NCI-H446 treated with DMSO at 0.1 percent for 48 hours (cell line): ENCODE measurements around the gene COL28A1.
"Not testable (repeated sequence)": the region's sequence is repeated elsewhere in the genome, so short reads cannot be mapped to it uniquely, and the experiment has no call there.

ENCODE experiments used
- DNase-seq: peaks from one replicate; lab custom pipeline; 2025; lab: John Stamatoyannopoulos, UW

COL28A1 gene

GRCh38 chr7:7416031-7416858, 119.4 kb downstream of the COL28A1 start:
- DNase-seq = no peak

- no peak for DNase-seq
These were observed 120.7 kb downstream of the COL28A1 start for GRCh38 chr7:7414791-7415603.

GRCh38 chr7:7408001-7408770, 127.5 kb downstream of the COL28A1 start:
- no peak for DNase-seq

- no peak for DNase-seq
These were observed 130.2 kb downstream of the COL28A1 start for GRCh38 chr7:7405461-7405860.

DNA sequence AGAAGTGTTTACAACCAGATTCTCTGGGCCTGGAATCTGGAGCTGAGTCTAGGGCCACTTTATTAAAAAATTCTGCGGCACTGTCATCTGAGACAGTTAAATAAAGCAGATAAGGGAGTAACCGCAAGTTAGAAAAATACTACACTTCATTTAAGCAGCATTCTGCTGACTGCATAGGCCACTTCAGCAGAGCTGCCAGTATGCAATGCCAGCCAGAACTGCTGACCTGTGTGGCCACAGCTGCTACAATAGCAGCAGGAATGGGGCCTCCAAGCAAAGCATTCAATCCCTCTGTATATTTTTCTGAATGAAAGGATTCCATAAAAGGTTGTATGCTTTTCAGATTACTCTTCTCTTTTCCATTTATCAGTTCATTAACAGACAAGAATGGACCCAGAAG, 136.0 kb downstream of the COL28A1 start:
- DNase-seq = no peak

DNA sequence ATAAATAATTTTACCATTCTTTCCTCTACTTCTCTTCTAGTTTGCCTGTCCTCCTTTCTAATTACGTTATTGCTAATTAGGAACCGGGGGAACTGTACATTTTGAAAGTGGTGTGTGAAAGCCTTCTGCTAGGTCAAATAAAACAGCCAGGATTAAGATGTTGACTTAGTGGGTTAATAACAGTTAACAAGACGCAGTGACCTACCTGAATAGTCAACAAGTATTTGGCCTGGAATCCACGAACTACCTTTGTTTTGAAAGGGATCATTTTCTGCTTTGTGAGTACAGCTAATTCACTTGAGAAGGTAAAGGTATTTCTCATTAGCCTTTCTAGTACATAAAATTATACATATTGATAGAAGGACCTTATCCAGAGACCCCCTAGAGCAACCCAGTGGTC, 139.9 kb downstream of the COL28A1 start:
- no peak for DNase-seq

DNA sequence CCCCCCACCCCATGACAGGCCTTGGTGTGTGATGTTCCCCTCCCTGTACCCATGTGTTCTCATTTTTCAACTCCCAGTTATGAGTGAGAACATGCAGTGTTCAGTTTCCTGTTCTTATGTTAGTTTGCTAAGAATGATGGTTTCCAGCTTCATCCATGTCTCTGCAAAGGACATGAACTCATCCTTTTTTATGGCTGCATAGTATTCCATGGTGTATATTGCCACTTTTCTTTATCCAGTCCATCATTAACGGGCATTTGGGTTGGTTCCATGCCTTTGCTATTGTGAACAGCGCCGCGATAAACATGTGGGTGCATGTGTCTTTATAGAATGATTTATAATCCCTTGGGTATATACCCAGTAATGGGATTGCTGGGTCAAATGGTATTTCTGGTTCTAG, 147.5 kb downstream of the COL28A1 start:
- DNase-seq = not testable (repeated sequence)

DNA sequence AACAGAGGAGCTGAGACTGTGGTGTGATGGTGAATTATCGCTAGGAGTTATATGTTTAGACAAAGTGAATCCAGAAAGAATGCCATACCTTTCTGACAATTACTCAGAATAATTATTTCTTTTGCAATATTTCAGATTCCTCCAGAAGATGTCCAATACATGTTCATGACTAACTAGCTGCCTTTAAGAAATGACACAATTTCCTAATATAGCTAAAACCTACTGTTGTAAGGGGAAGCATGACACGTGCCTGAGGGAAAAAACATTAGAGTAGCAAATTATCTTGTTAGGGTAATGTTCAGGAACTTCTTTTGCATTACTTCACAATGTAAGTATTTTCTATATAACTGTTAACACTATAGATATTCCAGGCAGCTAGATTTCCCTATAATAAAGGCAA, 150.3 kb downstream of the COL28A1 start:
- DNase-seq = no peak

DNA sequence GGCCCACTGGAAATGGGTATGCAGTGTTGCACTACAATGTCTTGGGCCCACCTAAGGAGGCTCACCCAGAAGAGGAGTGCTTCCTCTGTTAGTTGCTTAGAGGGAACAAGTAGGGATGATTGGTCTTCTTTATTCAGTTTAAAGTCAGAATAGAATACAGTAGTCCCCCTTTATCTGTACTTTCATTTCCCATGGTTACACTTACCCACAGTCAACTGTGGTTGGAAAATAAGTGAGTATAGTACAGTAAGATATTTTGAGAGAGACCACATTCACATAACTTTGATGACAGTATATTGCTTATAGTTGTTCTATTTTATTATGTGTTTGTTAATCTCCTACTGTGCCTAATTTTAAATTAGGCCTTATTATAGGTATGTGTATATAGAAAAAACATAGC, 151.4 kb downstream of the COL28A1 start:
- DNase-seq = no peak

- DNase-seq = no peak
These were observed 160.1 kb downstream of the COL28A1 start for GRCh38 chr7:7375538-7375937.

- DNase-seq = no peak
These were observed 165.6 kb downstream of the COL28A1 start for GRCh38 chr7:7370076-7370475.

- DNase-seq = no peak
These were observed 166.5 kb downstream of the COL28A1 start for GRCh38 chr7:7369134-7369533.

DNA sequence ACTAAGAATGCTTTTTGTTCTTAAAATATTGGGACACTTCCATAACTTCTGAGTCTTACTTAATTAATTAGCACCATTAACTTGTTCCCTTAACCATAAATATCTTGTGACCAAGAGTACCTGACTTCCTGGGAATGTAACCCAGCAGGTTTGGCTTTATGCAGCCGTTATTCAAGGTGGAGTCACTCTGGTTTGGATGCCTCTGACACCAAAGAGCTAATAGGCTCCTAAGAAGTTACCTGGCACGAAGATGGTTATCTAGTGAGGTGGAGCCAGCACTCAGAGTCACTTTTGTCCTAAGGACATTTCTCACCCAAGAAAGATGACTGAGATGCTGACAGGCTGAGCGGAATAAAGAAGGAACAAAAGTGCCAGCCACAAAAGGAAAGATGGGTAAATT, 181.0 kb downstream of the COL28A1 start:
- no peak for DNase-seq

- no peak for DNase-seq
These were observed 182.8 kb downstream of the COL28A1 start for GRCh38 chr7:7352845-7353244.

GRCh38 chr7:7351832-7352231, 183.8 kb downstream of the COL28A1 start:
- no peak for DNase-seq

- DNase-seq = no peak
These were observed 184.5 kb downstream of the COL28A1 start for GRCh38 chr7:7351156-7351555.

GRCh38 chr7:7349156-7349555, 186.5 kb downstream of the COL28A1 start:
- no peak for DNase-seq

DNA sequence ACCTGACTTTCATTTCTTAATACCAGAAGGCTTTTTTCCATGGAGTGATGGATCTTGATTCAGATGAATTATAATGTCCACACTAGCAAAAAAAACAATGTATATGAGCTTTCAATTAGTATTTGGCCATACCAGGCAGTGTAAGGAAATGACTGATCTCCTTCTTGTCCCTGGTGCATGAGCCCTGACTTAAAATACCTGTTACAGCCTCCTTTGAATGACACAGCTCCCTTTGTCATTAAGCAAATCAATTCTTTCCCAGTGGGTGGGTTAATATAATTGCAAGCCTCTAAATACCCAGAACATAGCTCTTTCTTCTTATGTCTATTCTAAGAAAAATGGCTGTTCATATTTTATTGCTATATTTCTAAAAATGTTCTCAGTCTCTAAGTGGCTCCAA, 188.6 kb downstream of the COL28A1 start:
- no peak for DNase-seq

DNA sequence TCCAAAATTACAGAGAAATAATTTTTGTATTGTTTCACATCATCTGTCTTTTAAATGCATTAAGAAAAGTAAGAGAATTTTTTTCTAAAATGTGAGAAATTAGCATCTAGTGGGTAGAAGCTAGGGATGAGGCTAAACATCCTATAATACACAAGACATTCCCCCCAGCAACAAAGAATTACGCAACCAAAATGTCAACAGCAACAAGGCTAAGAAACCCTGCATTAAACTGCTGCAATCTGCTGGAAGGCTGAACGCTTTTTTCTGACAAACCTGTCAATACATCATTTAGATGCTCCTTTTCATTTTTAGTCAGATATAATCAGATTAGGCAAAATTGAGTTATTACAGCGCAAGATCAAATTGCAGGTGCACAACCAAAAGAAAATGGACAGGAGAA, 191.1 kb downstream of the COL28A1 start:
- no peak for DNase-seq

DNA sequence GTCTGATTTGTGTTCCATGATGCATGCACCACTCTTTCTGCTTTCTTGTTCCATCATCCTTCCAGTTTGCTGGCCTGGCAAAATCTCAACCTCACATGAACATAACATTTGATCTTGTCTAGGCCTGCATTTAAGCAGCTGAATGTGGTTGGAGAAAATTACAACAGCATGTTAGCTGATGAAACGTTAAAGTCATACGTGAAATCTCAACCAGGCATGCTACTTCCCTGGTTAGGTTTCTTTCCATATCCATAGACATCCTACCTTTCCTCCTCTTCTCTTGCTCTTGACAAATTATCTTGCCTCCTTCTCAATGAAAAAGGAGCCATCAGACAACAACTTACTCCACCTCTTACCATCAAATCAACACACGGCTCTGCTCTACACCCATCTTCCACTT, 199.8 kb downstream of the COL28A1 start:
- DNase-seq = no peak

DNA sequence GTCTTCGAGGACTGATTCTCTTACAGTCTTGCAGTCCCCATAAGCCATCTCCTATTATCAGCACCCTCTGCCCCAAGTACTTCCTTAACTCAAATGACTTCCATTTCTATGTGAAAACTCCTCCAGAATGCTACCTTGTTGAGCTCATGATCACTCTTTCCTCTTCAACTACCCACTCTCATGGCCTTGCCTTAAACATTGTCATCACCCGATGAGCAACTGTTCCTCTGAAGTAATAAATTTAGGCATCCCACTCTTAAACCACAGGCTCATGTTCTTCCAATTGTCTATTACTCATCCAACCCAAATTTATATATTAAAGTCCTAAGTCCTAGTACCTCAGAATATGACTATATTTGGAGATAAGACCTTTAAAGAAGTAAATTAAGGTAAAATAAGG, 200.5 kb downstream of the COL28A1 start:
- DNase-seq = no peak

GRCh38 chr7:7333610-7334009, 202.1 kb downstream of the COL28A1 start:
- DNase-seq = no peak

GRCh38 chr7:7331523-7331922, 204.2 kb downstream of the COL28A1 start:
- no peak for DNase-seq
